Common myeloid progenitor, CD34-positive (primary cell): ENCODE results near the gene PLXNA3.

Source experiments
- CTCF ChIA-PET: fragments of 350-600 bp; sonication (Branson Sonifier 250); formaldehyde crosslinking; loops from one replicate; lab custom pipeline; 2021; ENCODE audit warnings: antibody characterized with exemption; lab: Charles Lee
- POLR2A ChIA-PET: fragments of 350-600 bp; sonication (Branson Sonifier 250); formaldehyde crosslinking; loops from one replicate; lab custom pipeline; 2021; ENCODE audit warnings: antibody characterized with exemption; lab: Charles Lee
- DNase-seq, 3 donors: peaks; one replicate each; pipeline versions ENCODE4 v3.0.0 to v3.0.0-alpha.2; 2013
- H3K27ac ChIP-seq, 2 experiments: 1 replicate in 1 of 2; 2 replicates in 1 of 2; pipeline ENCODE4 v1.7.0; 2013; ENCODE audit warnings: inconsistent platforms in 2 of 2, low read length in 2 of 2, mild to moderate bottlenecking in 2 of 2, low read depth in 1 of 2, moderate library complexity in 1 of 2; ENCODE audit not compliant: severe bottlenecking in 2 of 2, insufficient read depth in 1 of 2, poor library complexity in 1 of 2
- H3K27me3 ChIP-seq, 5 experiments: replicated peaks in 2 of 5; 1 replicate in 3 of 5; 2 replicates in 2 of 5; pipeline versions ENCODE4 v1.6.1 to v1.7.0; 2013; ENCODE audit warnings: low read length in 4 of 5, mild to moderate bottlenecking in 2 of 5, moderate library complexity in 2 of 5, inconsistent platforms in 1 of 5; ENCODE audit not compliant: insufficient read depth in 5 of 5, control insufficient read depth in 4 of 5
- H3K36me3 ChIP-seq, 4 experiments: 1 replicate in 2 of 4; 2 replicates in 2 of 4; pipeline versions ENCODE4 v1.6.1 to v1.7.0; 2013; ENCODE audit warnings: low read length in 3 of 4, control low read depth in 1 of 4, mild to moderate bottlenecking in 1 of 4; ENCODE audit not compliant: control insufficient read depth in 4 of 4, insufficient read depth in 4 of 4
- H3K4me1 ChIP-seq, 4 experiments: 1 replicate in 3 of 4; 2 replicates in 1 of 4; pipeline versions ENCODE4 v1.6.1 to v1.7.1; 2013; ENCODE audit warnings: low read length in 3 of 4, mild to moderate bottlenecking in 3 of 4, control low read depth in 1 of 4, inconsistent platforms in 1 of 4, moderate library complexity in 1 of 4; ENCODE audit not compliant: control insufficient read depth in 4 of 4, insufficient read depth in 4 of 4; ENCODE audit errors: control extremely low read depth in 1 of 4
- H3K4me3 ChIP-seq, 7 experiments: 1 replicate in 4 of 7; 2 replicates in 3 of 7; pipeline versions ENCODE4 v1.5.1 to v1.7.0; 2013; ENCODE audit warnings: mild to moderate bottlenecking in 7 of 7, low read length in 6 of 7, moderate library complexity in 6 of 7, inconsistent platforms in 2 of 7, low read depth in 2 of 7, control low read depth in 1 of 7; ENCODE audit not compliant: insufficient read depth in 4 of 7, control insufficient read depth in 1 of 7; ENCODE audit errors: extremely low read depth in 1 of 7
- H3K9me3 ChIP-seq, 5 experiments: 1 replicate in 4 of 5; 2 replicates in 1 of 5; pipeline versions ENCODE4 v1.6.1 to v1.7.1; 2013; ENCODE audit warnings: low read length in 4 of 5, mild to moderate bottlenecking in 2 of 5, inconsistent platforms in 1 of 5, low read depth in 1 of 5, moderate library complexity in 1 of 5; ENCODE audit not compliant: control insufficient read depth in 4 of 5, insufficient read depth in 2 of 5; ENCODE audit errors: control extremely low read depth in 1 of 5
- WGBS: methylation state at CpG from one replicate; pipeline ENCODE4 v1.1.5; 2013; ENCODE audit not compliant: insufficient coverage; 5-methylcytosine and 5-hydroxymethylcytosine counted together

PLXNA3 gene

GRCh38 chrX:154513716-154514115 is 55.6 kb downstream of the PLXNA3 start:
- ChIA-PET POLR2A (no interaction called here), CTCF (interaction anchor here (1.3 kb wide), 2 partner anchors 21 to 140 kb away, joined by 3 read pairs; no protein-coding TSS in a partner anchor)
- Histone ChIP-seq H3K4me3 (no peak overlapping the region), H3K9me3 (peaks cover 0 to 13% (median 0%) of the 10 kb centered on the region in 5 experiments), H3K27me3 (peaks cover 0 to 8% (median 0%) of the 10 kb centered on the region in 5 experiments), H3K27ac (no peak overlapping the region), H3K4me1 (peaks cover 0 to 36% (median 12%) of the 10 kb centered on the region in 4 experiments), H3K36me3 (peaks cover 0 to 9% (median 2%) of the 10 kb centered on the region in 4 experiments)
- no peak for DNase-seq
- WGBS = 85% methylated on average over 2 of the region's 2 CpGs

GRCh38 chrX:154515090-154515965 is 57.2 kb downstream of the PLXNA3 start:
- H3K27me3 ChIP-seq = peaks cover 0 to 8% (median 0%) of the 10 kb centered on the region in 5 experiments
- peak overlapping the region; percentile 61 to 77 for H3K27ac ChIP-seq
- WGBS = 44% methylated on average over 28 of the region's 34 CpGs
- H3K4me1 ChIP-seq = peaks cover 0 to 36% (median 12%) of the 10 kb centered on the region in 4 experiments
- H3K4me3 ChIP-seq = peak overlapping the region; percentile 55 to 81 (median 71)
- peak in 2 of 3 donors; percentile 67 to 74 for DNase-seq
- ChIA-PET POLR2A (interaction anchor here (1.5 kb wide), 1 partner anchor 145 kb away, joined by 4 read pairs; no protein-coding TSS in a partner anchor), CTCF (interaction anchor here (1.1 to 1.4 kb wide), 3 partner anchors 14 to 142 kb away, joined by 3 read pairs; no protein-coding TSS in a partner anchor)
- no peaks in the 10 kb centered on the region for H3K36me3 ChIP-seq
- H3K9me3 ChIP-seq = peaks cover 0 to 2% (median 0%) of the 10 kb centered on the region in 5 experiments

GRCh38 chrX:154515966-154516655 is 58.0 kb downstream of the PLXNA3 start, which contains the start of gene FAM3A:
Gene FAM3A, minus strand, starts transcription at chrX:154516232. Its CDS starts 460 bp downstream, at chrX:154515772.
- H3K4me1 ChIP-seq = peaks cover 0 to 33% (median 12%) of the 10 kb centered on the region in 4 experiments
- CTCF ChIA-PET = interaction anchor here (1.5 to 2.5 kb wide), 2 partner anchors 11 to 16 kb away, joined by 5 to 13 read pairs; no protein-coding TSS in a partner anchor
- peaks cover 0 to 8% (median 0%) of the 10 kb centered on the region in 5 experiments for H3K27me3 ChIP-seq
- peak within 1 kb of the TSS; percentile 61 to 77 for H3K27ac ChIP-seq
- DNase-seq = peak; percentile 78 to 87 (median 87)
- H3K36me3 ChIP-seq = no peaks in the 10 kb centered on the region
- peaks cover 0 to 2% (median 0%) of the 10 kb centered on the region in 5 experiments for H3K9me3 ChIP-seq
- 39% methylated on average over 36 of the region's 59 CpGs for WGBS
- POLR2A ChIA-PET = interaction anchor here (0.6 to 1.5 kb wide), 4 partner anchors 26 to 145 kb away, joined by 3 to 4 read pairs (median 4); partner anchors contain the start of gene SLC10A3
- H3K4me3 ChIP-seq = peak within 1 kb of the TSS; percentile 55 to 81 (median 71)

GRCh38 chrX:154516656-154517100 is 58.6 kb downstream of the PLXNA3 start:
- Histone ChIP-seq H3K9me3 (peaks cover 0 to 2% (median 0%) of the 10 kb centered on the region in 5 experiments), H3K4me1 (peaks cover 0 to 28% (median 10%) of the 10 kb centered on the region in 4 experiments), H3K27me3 (peaks cover 0 to 8% (median 0%) of the 10 kb centered on the region in 5 experiments), H3K4me3 (peak overlapping the region; percentile 18 to 80 (median 64)), H3K36me3 (no peaks in the 10 kb centered on the region), H3K27ac (peak overlapping the region in 1 of 2 experiments; percentile 70)
- ChIA-PET POLR2A (interaction anchor here (0.6 to 1.0 kb wide), 4 partner anchors 11 to 31 kb away, joined by 3 to 4 read pairs (median 4); partner anchors contain the start of gene SLC10A3), CTCF (interaction anchor here (1.5 to 2.5 kb wide), 2 partner anchors 11 to 15 kb away, joined by 5 to 13 read pairs; no protein-coding TSS in a partner anchor)
- 41% methylated on average over 18 of the region's 19 CpGs for WGBS
- peak in 2 of 3 donors; percentile 51 to 59 for DNase-seq

- Histone ChIP-seq H3K4me3 (peak overlapping the region in 2 of 7 experiments; percentile 72 to 80), H3K4me1 (peaks cover 0 to 24% (median 9%) of the 10 kb centered on the region in 4 experiments), H3K27me3 (peaks cover 0 to 8% (median 0%) of the 10 kb centered on the region in 5 experiments), H3K27ac (no peak overlapping the region), H3K36me3 (no peaks in the 10 kb centered on the region), H3K9me3 (peaks cover 0 to 2% (median 0%) of the 10 kb centered on the region in 5 experiments)
- POLR2A ChIA-PET = interaction anchor here (1.0 kb wide), 1 partner anchor 10 kb away, joined by 4 read pairs; no protein-coding TSS in a partner anchor
- CTCF ChIA-PET = interaction anchor here (1.5 to 2.5 kb wide), 2 partner anchors 10 to 15 kb away, joined by 5 to 13 read pairs; no protein-coding TSS in a partner anchor
- WGBS = 80% methylated on average over 22 of the region's 25 CpGs
- DNase-seq = no peak
These were observed 59.2 kb downstream of the PLXNA3 start for GRCh38 chrX:154517101-154517781.

GRCh38 chrX:154519389-154519788 is 61.3 kb downstream of the PLXNA3 start:
- ChIA-PET POLR2A (no interaction called here), CTCF (no interaction called here)
- peaks cover 0 to 8% (median 0%) of the 10 kb centered on the region in 5 experiments for H3K27me3 ChIP-seq
- no peak overlapping the region for H3K4me3 ChIP-seq
- no peaks in the 10 kb centered on the region for H3K36me3 ChIP-seq
- H3K27ac ChIP-seq = no peak overlapping the region
- DNase-seq = no peak
- H3K4me1 ChIP-seq = peaks cover 0 to 15% (median 9%) of the 10 kb centered on the region in 4 experiments
- 91% methylated on average over 6 of the region's 8 CpGs for WGBS
- H3K9me3 ChIP-seq = peaks cover 0 to 2% (median 0%) of the 10 kb centered on the region in 5 experiments
